ENCODE measurements around the gene NCF4.

NCF4 gene

GRCh38 chr22:36838119-36839030, 22.4 kb upstream of the NCF4 start:
- DNase-seq: no peak

- no peak for DNase-seq
These were observed 21.3 kb upstream of the NCF4 start for GRCh38 chr22:36839356-36840073.

GRCh38 chr22:36840106-36840505, 20.7 kb upstream of the NCF4 start:
- DNase-seq: no peak

- DNase-seq: no peak
These were observed 14.5 kb upstream of the NCF4 start for GRCh38 chr22:36846271-36846670.

GRCh38 chr22:36846949-36847348, 13.9 kb upstream of the NCF4 start:
- no peak for DNase-seq

GRCh38 chr22:36850056-36850455, 10.8 kb upstream of the NCF4 start:
- DNase-seq: no peak

- DNase-seq: no peak
These were observed 10.1 kb upstream of the NCF4 start for GRCh38 chr22:36850682-36851081.

- DNase-seq: no peak
These were observed 8.5 kb upstream of the NCF4 start for GRCh38 chr22:36852056-36852973.

- peak; percentile 50 for DNase-seq
These were observed 7.3 kb upstream of the NCF4 start for GRCh38 chr22:36853407-36854099.

- no peak for DNase-seq
These were observed 5.3 kb upstream of the NCF4 start for GRCh38 chr22:36855478-36855877.

- peak; percentile 80 for DNase-seq
These were observed 4.5 kb upstream of the NCF4 start for GRCh38 chr22:36856121-36856791.

GRCh38 chr22:36856792-36857135, 4.0 kb upstream of the NCF4 start:
- no peak for DNase-seq

GRCh38 chr22:36858156-36858555, 2.6 kb upstream of the NCF4 start:
- DNase-seq: no peak

- no peak for DNase-seq
These were observed 1.8 kb upstream of the NCF4 start for GRCh38 chr22:36858966-36859365.

GRCh38 chr22:36860017-36860416, 789 bp upstream of the NCF4 start:
- no peak for DNase-seq

GRCh38 chr22:36860438-36860820, 377 bp upstream of the NCF4 start:
- no peak for DNase-seq

- DNase-seq: no peak
These were observed 1.7 kb downstream of the NCF4 start for GRCh38 chr22:36862251-36863242.

- no peak for DNase-seq
These were observed 2.5 kb downstream of the NCF4 start for GRCh38 chr22:36863281-36863680.

- no peak for DNase-seq
These were observed 3.2 kb downstream of the NCF4 start for GRCh38 chr22:36863979-36864378.

- DNase-seq: no peak
These were observed 3.8 kb downstream of the NCF4 start for GRCh38 chr22:36864454-36865215.

All from NCI-H1092 (cell line).